ENCODE measurements around the gene SPSB1.

DNA sequence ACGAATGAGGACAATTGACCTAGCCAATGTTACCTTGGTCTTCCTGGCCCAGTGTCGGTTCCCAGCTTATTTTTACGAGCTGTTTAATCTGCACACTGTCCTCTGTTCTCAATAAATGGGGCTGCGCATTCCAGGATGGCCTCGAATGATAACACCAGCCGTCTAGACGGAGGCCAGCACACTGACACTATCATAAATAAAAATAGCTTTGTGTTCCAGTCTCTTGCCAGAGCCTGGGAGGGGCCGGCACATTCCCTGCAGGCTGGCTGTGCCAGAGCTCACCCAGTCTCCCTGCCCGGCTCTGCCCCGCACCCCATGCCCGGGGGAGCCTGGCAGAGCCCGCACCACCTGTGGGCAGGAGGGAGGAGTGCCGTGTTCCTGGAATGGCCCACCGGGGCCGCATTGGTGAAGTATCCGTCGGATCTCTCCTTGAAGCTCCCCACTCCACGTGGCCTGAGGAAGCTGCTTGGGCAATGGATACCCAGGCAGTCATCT, 92.1 kb downstream of the SPSB1 start:
- TF ChIP-seq CTCF (conservative IDR thresholded peaks at IDR 0.05; ENCODE audit: low read depth, low read length) = no peak
- TF ChIP-seq, protein P1, sequence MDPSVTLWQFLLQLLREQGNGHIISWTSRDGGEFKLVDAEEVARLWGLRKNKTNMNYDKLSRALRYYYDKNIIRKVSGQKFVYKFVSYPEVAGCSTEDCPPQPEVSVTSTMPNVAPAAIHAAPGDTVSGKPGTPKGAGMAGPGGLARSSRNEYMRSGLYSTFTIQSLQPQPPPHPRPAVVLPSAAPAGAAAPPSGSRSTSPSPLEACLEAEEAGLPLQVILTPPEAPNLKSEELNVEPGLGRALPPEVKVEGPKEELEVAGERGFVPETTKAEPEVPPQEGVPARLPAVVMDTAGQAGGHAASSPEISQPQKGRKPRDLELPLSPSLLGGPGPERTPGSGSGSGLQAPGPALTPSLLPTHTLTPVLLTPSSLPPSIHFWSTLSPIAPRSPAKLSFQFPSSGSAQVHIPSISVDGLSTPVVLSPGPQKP (IDR thresholded peaks at IDR 0.05; ENCODE audit: borderline replicate concordance, low read depth, low read length) = no peak
- no peak for TF ChIP-seq RFX5 (IDR thresholded peaks at IDR 0.05; ENCODE audit: low read depth, low read length)
- TF ChIP-seq POLR2A (IDR thresholded peaks at IDR 0.05; ENCODE audit: low read depth, low read length) = no peak
- TF ChIP-seq MXI1 (IDR thresholded peaks at IDR 0.05; ENCODE audit: borderline replicate concordance, low read depth, low read length) = no peak

Data from IMR-90 (cell line).